GM19025 (cell line): Measurements from ENCODE around the gene MRPL50.

Experiments used
- ATAC-seq: cut with Tn5 transposase; IDR thresholded peaks from one replicate; pipeline ENCODE4 v1.9.1; 2021; ENCODE audit warnings: mild to moderate bottlenecking, low read depth, moderate library complexity; ENCODE audit not compliant: unreplicated experiment

MRPL50 gene

DNA sequence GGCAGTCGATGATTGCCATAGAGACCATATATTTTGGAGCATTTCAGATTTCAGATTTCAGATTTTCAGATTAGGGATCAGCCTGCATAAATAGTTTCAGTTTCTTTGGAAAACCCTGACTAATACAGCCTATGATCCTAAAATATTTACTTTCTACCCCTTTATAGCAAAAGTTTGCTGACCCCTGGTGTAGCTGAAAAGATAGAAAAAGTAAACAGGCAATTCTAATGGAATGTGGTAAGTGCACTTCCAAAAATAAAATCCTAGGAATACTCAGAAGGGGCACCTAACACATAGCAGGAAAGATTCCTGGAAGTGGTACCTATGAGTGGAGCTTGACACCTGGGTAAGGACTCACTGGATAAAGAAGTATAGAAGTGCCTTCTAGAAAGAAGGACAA, 48.1 kb downstream of the MRPL50 start:
- no peak for ATAC-seq

DNA sequence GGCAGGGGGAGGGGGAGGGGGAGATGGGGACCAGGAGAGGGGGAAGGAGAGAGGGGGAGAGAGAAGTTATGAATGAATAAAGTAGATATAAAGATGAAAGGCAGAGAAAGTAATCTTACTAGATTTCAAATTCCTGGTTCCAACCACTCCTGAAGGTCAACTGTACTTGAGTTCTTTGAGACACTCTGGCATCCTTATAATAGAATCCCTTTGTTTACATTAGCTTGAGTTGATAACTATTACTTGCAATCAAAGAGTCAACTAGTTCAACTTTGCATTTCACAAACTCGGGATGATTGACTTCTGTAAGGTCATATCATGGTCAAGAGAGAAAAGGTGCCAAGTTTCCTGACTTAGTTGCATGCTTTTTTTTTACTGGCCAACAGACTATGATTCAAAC, 55.8 kb downstream of the MRPL50 start:
- ATAC-seq: no peak

DNA sequence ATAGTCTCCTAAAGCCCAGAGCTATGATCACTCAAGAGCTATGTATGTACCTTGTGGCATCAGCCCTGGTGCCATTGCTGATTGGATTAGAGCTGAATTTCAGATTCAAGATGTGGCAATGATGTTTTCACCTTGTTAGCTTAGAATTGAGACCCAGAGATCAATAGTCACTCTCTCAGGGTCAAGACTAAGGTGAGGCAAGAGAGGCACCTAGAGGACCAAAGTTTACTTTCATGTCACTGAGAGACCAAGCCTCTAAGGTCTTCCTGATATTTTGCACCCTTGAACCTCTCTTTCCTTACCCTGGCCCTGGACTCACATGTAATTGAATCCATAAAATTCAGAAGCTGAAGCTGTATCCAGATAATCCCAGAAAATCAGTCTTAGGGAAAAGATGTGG, 56.5 kb downstream of the MRPL50 start:
- no peak for ATAC-seq
